ENCODE results near the gene MAPKAP1. TPM values are rescaled to one million over a fixed set of nuclear protein-coding genes. Genes with fewer than 3 reads are reported as not detected.

The MAPKAP1 gene
- total RNA-seq, 1 donor from 2014 or later: 62.9 TPM

DNA sequence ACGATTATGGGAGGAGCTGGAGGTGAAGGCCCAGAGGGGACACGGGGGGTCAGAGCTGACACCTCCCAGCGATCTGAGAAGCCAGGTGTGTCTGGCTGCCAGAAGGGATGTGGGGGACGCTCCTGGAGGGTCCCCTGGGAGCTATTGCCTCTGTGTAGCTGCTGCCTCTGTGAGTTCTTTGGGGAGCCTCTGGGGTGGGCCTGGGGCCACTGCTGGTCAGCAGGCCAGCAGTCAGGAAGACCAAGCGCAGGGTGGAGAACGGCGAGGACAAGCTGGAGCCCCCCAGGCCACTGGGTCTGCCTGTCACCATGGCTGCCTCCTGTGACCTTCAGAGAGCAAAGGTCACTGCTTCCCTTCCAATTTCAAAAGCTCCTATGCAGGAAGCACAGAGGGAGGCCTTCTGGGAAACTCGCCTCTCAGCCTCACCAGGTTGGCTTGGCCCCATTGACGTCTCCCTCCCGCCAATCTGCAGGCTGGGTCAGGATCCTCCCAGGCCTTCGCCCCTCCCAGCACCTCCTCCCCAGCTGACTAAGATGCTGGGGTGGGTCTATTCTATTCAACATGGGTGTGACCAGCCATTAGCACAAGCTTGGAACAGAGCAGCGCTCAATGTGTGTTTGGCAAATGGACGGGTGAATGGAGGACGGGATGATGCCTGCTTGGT, 319.0 kb downstream of the MAPKAP1 start:
- Mint-ChIP-seq H3K4me3 (no peak overlapping the region), H3K4me1 (no peaks in the 10 kb centered on the region), H3K36me3 (no peaks in the 10 kb centered on the region), H3K9me3 (peaks cover 4% of the 10 kb centered on the region), H3K27me3 (ENCODE audit: low read depth) (no peaks in the 10 kb centered on the region), H3K27ac (no peak overlapping the region)
- TF ChIP-seq, protein P1, sequence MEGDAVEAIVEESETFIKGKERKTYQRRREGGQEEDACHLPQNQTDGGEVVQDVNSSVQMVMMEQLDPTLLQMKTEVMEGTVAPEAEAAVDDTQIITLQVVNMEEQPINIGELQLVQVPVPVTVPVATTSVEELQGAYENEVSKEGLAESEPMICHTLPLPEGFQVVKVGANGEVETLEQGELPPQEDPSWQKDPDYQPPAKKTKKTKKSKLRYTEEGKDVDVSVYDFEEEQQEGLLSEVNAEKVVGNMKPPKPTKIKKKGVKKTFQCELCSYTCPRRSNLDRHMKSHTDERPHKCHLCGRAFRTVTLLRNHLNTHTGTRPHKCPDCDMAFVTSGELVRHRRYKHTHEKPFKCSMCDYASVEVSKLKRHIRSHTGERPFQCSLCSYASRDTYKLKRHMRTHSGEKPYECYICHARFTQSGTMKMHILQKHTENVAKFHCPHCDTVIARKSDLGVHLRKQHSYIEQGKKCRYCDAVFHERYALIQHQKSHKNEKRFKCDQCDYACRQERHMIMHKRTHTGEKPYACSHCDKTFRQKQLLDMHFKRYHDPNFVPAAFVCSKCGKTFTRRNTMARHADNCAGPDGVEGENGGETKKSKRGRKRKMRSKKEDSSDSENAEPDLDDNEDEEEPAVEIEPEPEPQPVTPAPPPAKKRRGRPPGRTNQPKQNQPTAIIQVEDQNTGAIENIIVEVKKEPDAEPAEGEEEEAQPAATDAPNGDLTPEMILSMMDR (IDR thresholded peaks at IDR 0.05; ENCODE audit: unreplicated experiment): no peak
- no peak for DNase-seq (ENCODE audit: low spot score in 2 of 2, unreplicated experiment in 2 of 2)

Other genes with a start within 250 kb of the MAPKAP1 start
- 60.0 to 74.2 TPM (median 67.0 TPM) in 3 replicates for gene PBX3, start 40.2 kb upstream of the MAPKAP1 start, total RNA-seq